Measurements from ENCODE around the gene CYP2C19.
"Not testable (repeated sequence)": the region's sequence is repeated elsewhere in the genome, so short reads cannot be mapped to it uniquely, and the experiment has no call there.

Gene CYP2C19

DNA sequence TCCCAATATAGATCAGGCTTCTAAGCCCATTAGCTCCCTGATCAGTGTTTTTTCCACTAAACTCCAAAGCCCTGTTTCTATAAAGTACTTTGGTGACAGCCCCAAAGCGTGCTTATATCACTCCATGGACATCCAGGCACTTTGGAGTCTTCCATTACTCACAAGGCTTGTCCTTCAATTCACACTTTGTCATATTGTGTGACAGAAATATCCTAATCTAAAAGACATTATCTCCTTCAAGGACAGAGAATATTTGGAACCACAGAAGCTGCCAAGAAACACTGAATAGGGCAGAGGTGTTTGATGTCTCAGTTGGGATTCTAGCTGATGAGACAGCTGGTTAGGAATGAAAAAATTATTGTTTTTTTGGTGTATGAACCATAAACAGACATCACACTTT, 18.4 kb downstream of the CYP2C19 start:
- Histone ChIP-seq H3K36me3 (ENCODE audit: control insufficient read depth, insufficient read depth, low read length) (no peaks in the 10 kb centered on the region), H3K27ac (no peak overlapping the region), H3K4me1 (no peaks in the 10 kb centered on the region), H3K4me3 (ENCODE audit: low read depth, low read length) (no peak overlapping the region), H3K9me3 (ENCODE audit: control insufficient read depth, low read length) (no peaks in the 10 kb centered on the region), H3K9ac (no peak overlapping the region), H2AFZ (no peak overlapping the region), H3K4me2 (ENCODE audit: low read length) (no peak overlapping the region), H3K27me3 (ENCODE audit: control insufficient read depth, insufficient read depth, low read length) (no peaks in the 10 kb centered on the region), H3K79me2 (no peaks in the 10 kb centered on the region)
- TF ChIP-seq, protein P1, sequence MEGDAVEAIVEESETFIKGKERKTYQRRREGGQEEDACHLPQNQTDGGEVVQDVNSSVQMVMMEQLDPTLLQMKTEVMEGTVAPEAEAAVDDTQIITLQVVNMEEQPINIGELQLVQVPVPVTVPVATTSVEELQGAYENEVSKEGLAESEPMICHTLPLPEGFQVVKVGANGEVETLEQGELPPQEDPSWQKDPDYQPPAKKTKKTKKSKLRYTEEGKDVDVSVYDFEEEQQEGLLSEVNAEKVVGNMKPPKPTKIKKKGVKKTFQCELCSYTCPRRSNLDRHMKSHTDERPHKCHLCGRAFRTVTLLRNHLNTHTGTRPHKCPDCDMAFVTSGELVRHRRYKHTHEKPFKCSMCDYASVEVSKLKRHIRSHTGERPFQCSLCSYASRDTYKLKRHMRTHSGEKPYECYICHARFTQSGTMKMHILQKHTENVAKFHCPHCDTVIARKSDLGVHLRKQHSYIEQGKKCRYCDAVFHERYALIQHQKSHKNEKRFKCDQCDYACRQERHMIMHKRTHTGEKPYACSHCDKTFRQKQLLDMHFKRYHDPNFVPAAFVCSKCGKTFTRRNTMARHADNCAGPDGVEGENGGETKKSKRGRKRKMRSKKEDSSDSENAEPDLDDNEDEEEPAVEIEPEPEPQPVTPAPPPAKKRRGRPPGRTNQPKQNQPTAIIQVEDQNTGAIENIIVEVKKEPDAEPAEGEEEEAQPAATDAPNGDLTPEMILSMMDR (IDR thresholded peaks at IDR 0.05) = no peak

DNA sequence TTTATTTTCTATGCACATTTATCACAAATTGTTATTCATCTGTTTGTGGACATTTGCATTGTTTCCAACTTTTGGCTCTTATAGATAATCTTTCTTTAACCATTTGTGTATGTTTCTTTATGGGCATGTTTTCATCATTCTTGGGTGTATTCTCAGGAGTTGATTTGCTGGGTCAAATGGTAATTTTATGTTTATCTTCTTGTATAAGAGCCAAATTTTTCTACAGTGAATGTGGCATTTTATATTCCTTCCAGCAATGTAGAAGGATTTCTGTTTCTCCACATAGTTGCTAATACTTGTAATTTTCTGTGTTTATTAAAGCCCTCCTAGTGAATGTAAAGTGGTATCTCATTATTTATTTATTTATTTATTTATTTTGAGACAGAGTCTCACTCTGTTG, 21.8 kb downstream of the CYP2C19 start:
- Histone ChIP-seq H3K79me2 (no peaks in the 10 kb centered on the region), H3K36me3 (ENCODE audit: control insufficient read depth, insufficient read depth, low read length) (no peaks in the 10 kb centered on the region), H3K4me2 (ENCODE audit: low read length) (no peak overlapping the region), H2AFZ (no peak overlapping the region), H3K27me3 (ENCODE audit: control insufficient read depth, insufficient read depth, low read length) (no peaks in the 10 kb centered on the region), H3K27ac (no peak overlapping the region), H3K4me3 (ENCODE audit: low read depth, low read length) (no peak overlapping the region), H3K9ac (no peak overlapping the region), H3K9me3 (ENCODE audit: control insufficient read depth, low read length) (no peaks in the 10 kb centered on the region), H3K4me1 (no peaks in the 10 kb centered on the region)
- TF ChIP-seq, protein P1 (IDR thresholded peaks at IDR 0.05) = no peak

DNA sequence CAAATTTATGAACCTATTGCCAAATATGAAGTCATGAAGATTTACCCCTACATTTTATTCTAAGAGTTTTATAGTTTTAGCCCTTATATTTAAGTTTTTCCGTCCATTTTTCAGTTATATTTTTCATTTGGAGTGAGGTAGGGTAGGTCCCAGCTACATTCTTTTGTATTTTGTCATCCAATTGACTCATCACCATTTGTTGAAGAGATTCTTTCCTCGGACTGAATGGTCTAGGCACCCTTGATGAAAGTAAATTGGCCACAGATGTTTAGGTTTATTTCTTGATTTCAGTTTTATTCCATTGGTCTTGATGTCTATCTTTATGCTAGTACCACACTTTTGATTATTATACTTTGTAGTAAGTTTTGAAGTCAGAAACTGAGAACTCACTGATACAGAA, 22.7 kb downstream of the CYP2C19 start:
- Histone ChIP-seq H3K9ac (no peak overlapping the region), H3K79me2 (no peaks in the 10 kb centered on the region), H2AFZ (no peak overlapping the region), H3K4me2 (ENCODE audit: low read length) (no peak overlapping the region), H3K9me3 (ENCODE audit: control insufficient read depth, low read length) (no peaks in the 10 kb centered on the region), H3K27me3 (ENCODE audit: control insufficient read depth, insufficient read depth, low read length) (no peaks in the 10 kb centered on the region), H3K4me3 (ENCODE audit: low read depth, low read length) (no peak overlapping the region), H3K27ac (no peak overlapping the region), H3K36me3 (ENCODE audit: control insufficient read depth, insufficient read depth, low read length) (no peaks in the 10 kb centered on the region), H3K4me1 (no peaks in the 10 kb centered on the region)
- TF ChIP-seq, protein P1 (IDR thresholded peaks at IDR 0.05) = no peak

DNA sequence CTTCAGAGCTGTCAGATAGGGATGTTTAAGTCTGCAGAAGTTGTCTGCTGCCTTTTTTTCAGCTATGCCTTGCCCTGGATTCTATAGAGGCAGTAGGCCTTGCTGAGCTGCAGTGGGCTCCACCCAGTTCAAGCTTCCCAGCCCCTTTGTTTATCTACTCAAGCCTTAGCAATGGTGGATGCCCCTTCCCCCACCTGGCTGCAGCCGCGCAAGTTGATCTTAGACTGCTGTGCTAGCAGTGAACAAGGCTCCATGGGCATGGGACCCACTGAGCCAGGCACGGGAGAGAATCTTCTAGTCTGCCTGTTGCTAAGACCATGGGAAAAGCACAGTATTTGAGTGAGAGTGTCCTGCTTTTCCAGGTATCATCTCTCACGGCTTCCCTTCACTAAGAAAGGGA, 38.1 kb downstream of the CYP2C19 start:
- H3K9me3 ChIP-seq (ENCODE audit: control insufficient read depth, low read length); H3K27ac ChIP-seq; H3K9ac ChIP-seq; H3K4me1 ChIP-seq; H2AFZ ChIP-seq; H3K79me2 ChIP-seq; H3K27me3 ChIP-seq (ENCODE audit: control insufficient read depth, insufficient read depth, low read length); H3K4me3 ChIP-seq (ENCODE audit: low read depth, low read length); H3K36me3 ChIP-seq (ENCODE audit: control insufficient read depth, insufficient read depth, low read length); H3K4me2 ChIP-seq (ENCODE audit: low read length): not testable (repeated sequence)

DNA sequence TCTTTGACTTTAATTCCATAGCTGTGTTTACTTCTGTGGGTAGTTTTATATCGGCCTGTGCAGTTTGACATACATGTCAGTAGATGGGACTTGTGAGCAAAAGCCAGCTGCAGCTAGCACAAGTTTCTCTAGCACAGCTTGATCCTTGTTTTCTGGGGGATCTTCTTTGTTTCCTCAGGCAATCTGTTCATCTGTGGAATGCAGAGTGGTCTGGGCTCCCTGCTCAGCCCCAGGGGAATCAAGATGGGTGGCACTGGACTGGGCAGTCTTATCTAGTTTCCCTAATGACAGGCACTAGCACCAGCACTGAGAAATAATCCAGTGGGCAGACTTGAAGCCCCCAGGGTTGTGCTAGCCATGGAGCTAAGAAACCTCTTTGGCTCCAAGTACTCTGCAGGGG, 40.8 kb downstream of the CYP2C19 start:
- Histone ChIP-seq H3K4me3 (ENCODE audit: low read depth, low read length) (no peak overlapping the region), H3K79me2 (no peaks in the 10 kb centered on the region), H3K9me3 (ENCODE audit: control insufficient read depth, low read length) (no peaks in the 10 kb centered on the region), H3K4me1 (no peaks in the 10 kb centered on the region), H3K4me2 (ENCODE audit: low read length) (no peak overlapping the region), H3K27ac (no peak overlapping the region), H2AFZ (no peak overlapping the region), H3K36me3 (ENCODE audit: control insufficient read depth, insufficient read depth, low read length) (no peaks in the 10 kb centered on the region), H3K27me3 (ENCODE audit: control insufficient read depth, insufficient read depth, low read length) (no peaks in the 10 kb centered on the region), H3K9ac (no peak overlapping the region)
- TF ChIP-seq, protein P1 (IDR thresholded peaks at IDR 0.05) = no peak

DNA sequence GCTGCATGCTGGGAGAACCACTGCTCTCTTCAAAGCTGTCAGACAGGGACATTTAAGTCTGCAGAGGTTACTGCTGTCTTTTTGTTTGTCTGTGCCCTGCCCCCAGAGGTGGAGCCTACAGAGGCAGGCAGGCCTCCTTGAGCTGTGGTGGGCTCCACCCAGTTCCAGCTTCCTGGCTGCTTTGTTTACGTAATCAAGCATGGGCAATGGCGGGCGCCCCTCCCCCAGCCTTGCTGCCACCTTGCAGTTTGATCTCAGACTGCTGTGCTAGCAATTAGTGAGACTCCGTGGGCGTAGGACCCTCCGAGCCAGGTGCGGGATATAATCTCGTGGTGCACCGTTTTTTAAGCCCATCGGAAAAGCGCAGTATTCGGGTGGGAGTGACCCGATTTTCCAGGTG, 67.5 kb downstream of the CYP2C19 start:
- H3K9me3 ChIP-seq (ENCODE audit: control insufficient read depth, low read length); H3K4me2 ChIP-seq (ENCODE audit: low read length); H3K4me3 ChIP-seq (ENCODE audit: low read depth, low read length); H3K9ac ChIP-seq; H3K27me3 ChIP-seq (ENCODE audit: control insufficient read depth, insufficient read depth, low read length); H2AFZ ChIP-seq; H3K36me3 ChIP-seq (ENCODE audit: control insufficient read depth, insufficient read depth, low read length); H3K79me2 ChIP-seq; H3K27ac ChIP-seq; H3K4me1 ChIP-seq: not testable (repeated sequence)
